Astrocyte (in vitro differentiated cells and primary cell): ENCODE measurements around the gene ZNF468. TPM values are rescaled to one million over a fixed set of nuclear protein-coding genes. Genes with fewer than 3 reads are reported as not detected.
"Not testable (repeated sequence)": the region's sequence is repeated elsewhere in the genome, so short reads cannot be mapped to it uniquely, and the experiment has no call there.

Source experiments
- DNase-seq: peaks from one replicate; pipeline ENCODE4 v3.0.0-alpha.2; 2010; ENCODE audit warnings: low read depth
- FAIRE-seq: peaks from 2 replicates; lab custom pipeline; 2011; peaks lifted over from hg19 to GRCh38; lab: Jason Lieb, UNC
- H2AFZ ChIP-seq: 2 replicates; pipeline ENCODE4 v1.6.0; 2012; ENCODE audit warnings: low read depth, low read length, inconsistent platforms
- H3K27ac ChIP-seq: 2 replicates; pipeline ENCODE4 v1.5.1; 2011; ENCODE audit warnings: low read depth, low read length, inconsistent platforms
- H3K27me3 ChIP-seq: 2 replicates; pipeline ENCODE4 v1.6.0; 2011; ENCODE audit warnings: low read length, inconsistent platforms; ENCODE audit not compliant: insufficient read depth
- H3K36me3 ChIP-seq: 2 replicates; pipeline ENCODE4 v1.5.1; 2011; ENCODE audit warnings: low read length, inconsistent platforms; ENCODE audit not compliant: insufficient read depth
- H3K4me1 ChIP-seq: 2 replicates; pipeline ENCODE4 v1.5.1; 2011; ENCODE audit warnings: low read length, inconsistent platforms; ENCODE audit not compliant: insufficient read depth
- H3K4me2 ChIP-seq: 2 replicates; pipeline ENCODE4 v1.6.0; 2012; ENCODE audit warnings: low read length, inconsistent platforms
- H3K4me3 ChIP-seq: 2 replicates; pipeline ENCODE4 v1.5.1; 2011; ENCODE audit warnings: low read depth, mild to moderate bottlenecking, low read length, inconsistent platforms; ENCODE audit not compliant: insufficient read depth
- H3K79me2 ChIP-seq: 2 replicates; pipeline ENCODE4 v1.6.0; 2012; ENCODE audit warnings: mild to moderate bottlenecking, low read length, inconsistent platforms; ENCODE audit not compliant: insufficient read depth
- H3K9ac ChIP-seq: 2 replicates; pipeline ENCODE4 v1.6.0; 2012; ENCODE audit warnings: mild to moderate bottlenecking, low read length, inconsistent platforms
- H3K9me3 ChIP-seq: 2 replicates; pipeline ENCODE4 v1.5.1; 2012; ENCODE audit warnings: low read depth, mild to moderate bottlenecking, low read length, inconsistent platforms; ENCODE audit not compliant: insufficient read depth
- H4K20me1 ChIP-seq: 2 replicates; pipeline ENCODE4 v1.6.0; 2012; ENCODE audit warnings: low read length, inconsistent platforms; ENCODE audit not compliant: insufficient read depth
- H3K27ac Mint-ChIP-seq: one replicate; pipeline ENCODE4 v1.8.0; 2021; ENCODE audit warnings: mild to moderate bottlenecking, mixed read lengths; ENCODE audit not compliant: unreplicated experiment
- H3K27me3 Mint-ChIP-seq: one replicate; pipeline ENCODE4 v1.8.0; 2021; ENCODE audit warnings: low read depth, mixed read lengths; ENCODE audit not compliant: unreplicated experiment
- H3K36me3 Mint-ChIP-seq: one replicate; pipeline ENCODE4 v1.8.0; 2021; ENCODE audit warnings: low read depth, mixed read lengths; ENCODE audit not compliant: unreplicated experiment
- H3K4me1 Mint-ChIP-seq: one replicate; pipeline ENCODE4 v1.8.0; 2021; ENCODE audit warnings: low read depth, mixed read lengths; ENCODE audit not compliant: unreplicated experiment
- H3K4me3 Mint-ChIP-seq: one replicate; pipeline ENCODE4 v1.8.0; 2021; ENCODE audit warnings: mild to moderate bottlenecking, moderate library complexity, mixed read lengths; ENCODE audit not compliant: unreplicated experiment
- H3K9me3 Mint-ChIP-seq: one replicate; pipeline ENCODE4 v1.8.0; 2021; ENCODE audit warnings: mild to moderate bottlenecking, mixed read lengths; ENCODE audit not compliant: unreplicated experiment
- EZH2 ChIP-seq: IDR thresholded peaks from 2 replicates; pipeline ENCODE4 v1.6.1; 2012; ENCODE audit warnings: mild to moderate bottlenecking, low read length, inconsistent platforms; ENCODE audit not compliant: insufficient read depth
- total RNA-seq: library from RNA; stranded (reverse); gene quantifications from 2 replicates; pipeline ENCODE4 v1.2.1, GENCODE V29; 2021
- TF ChIP-seq, protein P1 (sequence below): IDR thresholded peaks from 2 replicates; pipeline ENCODE4 v1.5.1; 2011; ENCODE audit warnings: low read depth, mild to moderate bottlenecking, inconsistent platforms, low read length, moderate library complexity; ENCODE audit not compliant: insufficient read depth

ZNF468 gene
- total RNA-seq, 1 donor from 2014 or later: 20.0 TPM

DNA sequence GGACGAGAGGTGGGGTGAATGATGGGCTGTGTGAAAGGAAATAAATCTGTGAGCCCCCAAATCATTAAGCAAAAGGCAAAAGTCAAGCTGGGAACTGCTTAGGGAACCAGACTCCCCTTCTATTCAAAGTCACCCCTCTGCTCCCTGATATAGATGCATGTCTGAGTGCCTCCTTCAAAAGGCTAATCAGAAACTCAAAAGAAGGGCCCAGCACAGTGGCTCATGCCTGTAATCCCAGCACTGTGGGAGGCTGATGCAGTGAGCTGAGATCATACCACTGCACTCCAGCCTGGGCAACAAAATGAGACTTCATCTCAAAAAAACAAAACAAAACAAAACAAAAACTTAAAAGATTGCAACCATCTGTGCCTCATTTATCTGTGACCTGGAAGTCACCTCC, 23.1 kb downstream of the ZNF468 start:
- H3K4me1 Mint-ChIP-seq, H3K27ac Mint-ChIP-seq, FAIRE-seq, H4K20me1 ChIP-seq, H3K27ac ChIP-seq, H3K4me3 ChIP-seq, H3K4me3 Mint-ChIP-seq, H3K27me3 ChIP-seq, H3K27me3 Mint-ChIP-seq, DNase-seq, H3K4me1 ChIP-seq, H3K79me2 ChIP-seq, H3K9ac ChIP-seq, H2AFZ ChIP-seq, H3K36me3 ChIP-seq, H3K4me2 ChIP-seq, H3K9me3 ChIP-seq: not testable (repeated sequence)
- Mint-ChIP-seq H3K36me3 (peaks cover 37% of the 10 kb centered on the region), H3K9me3 (peaks cover 38% of the 10 kb centered on the region)

DNA sequence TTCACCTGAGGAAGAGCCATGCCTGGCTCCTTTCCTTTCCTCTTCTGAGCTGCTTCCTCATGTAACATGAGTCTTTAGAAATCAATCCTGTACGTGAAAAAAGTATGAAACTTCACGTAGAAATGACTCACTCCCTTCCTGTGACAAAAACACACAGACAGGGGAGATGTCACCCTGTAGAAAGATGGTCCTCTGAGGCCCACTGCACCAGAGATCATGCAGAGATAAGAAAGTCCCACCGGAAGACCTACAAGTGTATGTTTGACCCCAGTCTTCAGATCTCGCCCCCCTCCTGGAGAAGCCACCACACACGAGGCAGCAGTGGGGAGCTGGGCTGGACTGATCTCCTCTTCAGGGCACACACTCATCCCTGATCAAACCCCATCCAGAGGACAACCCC, 23.9 kb downstream of the ZNF468 start:
- not testable (repeated sequence) for H3K27ac ChIP-seq, H3K4me3 Mint-ChIP-seq, H3K4me2 ChIP-seq, H3K27me3 Mint-ChIP-seq, H3K4me3 ChIP-seq, H3K4me1 Mint-ChIP-seq, H3K79me2 ChIP-seq, FAIRE-seq, H3K9me3 ChIP-seq, H3K9ac ChIP-seq, H3K36me3 ChIP-seq, H4K20me1 ChIP-seq, H3K27ac Mint-ChIP-seq, DNase-seq, H2AFZ ChIP-seq, H3K4me1 ChIP-seq, H3K27me3 ChIP-seq
- Mint-ChIP-seq H3K9me3 (peaks cover 36% of the 10 kb centered on the region), H3K36me3 (peaks cover 31% of the 10 kb centered on the region)

DNA sequence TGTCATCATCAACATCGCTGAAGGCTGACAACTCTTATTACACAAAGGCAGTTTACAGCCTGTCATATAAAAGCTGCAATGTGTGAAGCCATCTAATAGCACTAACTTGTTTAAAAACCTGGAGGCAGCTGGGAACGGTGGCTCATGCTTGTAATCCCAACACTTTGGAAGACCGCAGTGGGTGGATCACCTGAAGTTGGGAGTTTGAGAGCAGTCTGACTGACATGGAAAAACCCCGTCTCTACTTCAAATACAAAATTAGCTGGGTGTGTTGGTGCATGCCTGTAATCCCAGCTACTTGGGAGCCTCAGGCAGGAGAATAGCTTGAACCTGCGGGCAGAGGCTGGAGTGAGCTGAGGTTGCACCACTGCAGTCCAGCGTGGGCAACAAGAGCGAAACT, 27.6 kb downstream of the ZNF468 start:
- not testable (repeated sequence) for H3K9me3 ChIP-seq, FAIRE-seq, H3K27me3 Mint-ChIP-seq, H3K4me1 Mint-ChIP-seq, H3K27ac Mint-ChIP-seq, H3K4me2 ChIP-seq, H2AFZ ChIP-seq, H4K20me1 ChIP-seq, DNase-seq, H3K9ac ChIP-seq, H3K4me3 Mint-ChIP-seq, H3K27ac ChIP-seq, H3K79me2 ChIP-seq, H3K27me3 ChIP-seq, H3K4me3 ChIP-seq, H3K4me1 ChIP-seq, H3K36me3 ChIP-seq
- H3K36me3 Mint-ChIP-seq: peaks cover 11% of the 10 kb centered on the region
- H3K9me3 Mint-ChIP-seq: peaks cover 27% of the 10 kb centered on the region

DNA sequence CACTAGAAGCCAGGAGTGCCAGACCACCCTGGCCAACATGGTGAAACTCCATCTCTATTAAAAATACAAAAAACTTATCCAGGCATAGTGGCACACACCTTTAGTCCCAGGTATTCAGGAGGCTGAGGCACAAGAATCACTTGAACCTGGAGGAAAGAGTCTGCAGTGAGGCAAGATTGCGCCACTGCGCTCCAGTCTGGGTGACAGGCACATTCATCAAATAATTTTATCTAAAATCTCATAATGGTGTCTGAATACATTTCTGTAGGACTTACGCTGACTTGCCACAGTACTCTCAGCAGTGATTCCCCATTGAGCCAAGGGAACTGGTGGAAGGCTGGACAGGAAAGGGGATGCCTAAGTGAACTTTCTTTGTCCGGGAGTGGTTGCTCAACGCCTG, 31.7 kb downstream of the ZNF468 start:
- H3K4me1 Mint-ChIP-seq: no peaks in the 10 kb centered on the region
- no peak overlapping the region for H3K4me3 Mint-ChIP-seq
- Histone ChIP-seq H3K79me2 (no peaks in the 10 kb centered on the region), H3K36me3 (no peaks in the 10 kb centered on the region), H3K9ac (no peak overlapping the region), H3K4me2 (no peak overlapping the region), H2AFZ (no peak overlapping the region), H3K4me3 (no peak overlapping the region), H4K20me1 (no peaks in the 10 kb centered on the region), H3K4me1 (no peaks in the 10 kb centered on the region), H3K27me3 (no peaks in the 10 kb centered on the region), H3K27ac (no peak overlapping the region), H3K9me3 (no peaks in the 10 kb centered on the region)
- TF ChIP-seq, protein P1, sequence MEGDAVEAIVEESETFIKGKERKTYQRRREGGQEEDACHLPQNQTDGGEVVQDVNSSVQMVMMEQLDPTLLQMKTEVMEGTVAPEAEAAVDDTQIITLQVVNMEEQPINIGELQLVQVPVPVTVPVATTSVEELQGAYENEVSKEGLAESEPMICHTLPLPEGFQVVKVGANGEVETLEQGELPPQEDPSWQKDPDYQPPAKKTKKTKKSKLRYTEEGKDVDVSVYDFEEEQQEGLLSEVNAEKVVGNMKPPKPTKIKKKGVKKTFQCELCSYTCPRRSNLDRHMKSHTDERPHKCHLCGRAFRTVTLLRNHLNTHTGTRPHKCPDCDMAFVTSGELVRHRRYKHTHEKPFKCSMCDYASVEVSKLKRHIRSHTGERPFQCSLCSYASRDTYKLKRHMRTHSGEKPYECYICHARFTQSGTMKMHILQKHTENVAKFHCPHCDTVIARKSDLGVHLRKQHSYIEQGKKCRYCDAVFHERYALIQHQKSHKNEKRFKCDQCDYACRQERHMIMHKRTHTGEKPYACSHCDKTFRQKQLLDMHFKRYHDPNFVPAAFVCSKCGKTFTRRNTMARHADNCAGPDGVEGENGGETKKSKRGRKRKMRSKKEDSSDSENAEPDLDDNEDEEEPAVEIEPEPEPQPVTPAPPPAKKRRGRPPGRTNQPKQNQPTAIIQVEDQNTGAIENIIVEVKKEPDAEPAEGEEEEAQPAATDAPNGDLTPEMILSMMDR: no peak
- TF ChIP-seq EZH2: no peak
- no peak for DNase-seq
- H3K27me3 Mint-ChIP-seq: no peaks in the 10 kb centered on the region
- H3K36me3 Mint-ChIP-seq: peaks cover under 1% of the 10 kb centered on the region
- H3K27ac Mint-ChIP-seq: no peak overlapping the region
- peaks cover 23% of the 10 kb centered on the region for H3K9me3 Mint-ChIP-seq
- FAIRE-seq: no peak
